GM18511 (cell line): ENCODE data around the gene LRRC3C.
"Not testable (repeated sequence)": the region's sequence is repeated elsewhere in the genome, so short reads cannot be mapped to it uniquely, and the experiment has no call there.

Experiments used
- ATAC-seq: cut with Tn5 transposase; IDR thresholded peaks from one replicate; pipeline ENCODE4 v1.9.1; 2021; ENCODE audit warnings: mild to moderate bottlenecking, moderate library complexity; ENCODE audit not compliant: unreplicated experiment

The LRRC3C gene

DNA sequence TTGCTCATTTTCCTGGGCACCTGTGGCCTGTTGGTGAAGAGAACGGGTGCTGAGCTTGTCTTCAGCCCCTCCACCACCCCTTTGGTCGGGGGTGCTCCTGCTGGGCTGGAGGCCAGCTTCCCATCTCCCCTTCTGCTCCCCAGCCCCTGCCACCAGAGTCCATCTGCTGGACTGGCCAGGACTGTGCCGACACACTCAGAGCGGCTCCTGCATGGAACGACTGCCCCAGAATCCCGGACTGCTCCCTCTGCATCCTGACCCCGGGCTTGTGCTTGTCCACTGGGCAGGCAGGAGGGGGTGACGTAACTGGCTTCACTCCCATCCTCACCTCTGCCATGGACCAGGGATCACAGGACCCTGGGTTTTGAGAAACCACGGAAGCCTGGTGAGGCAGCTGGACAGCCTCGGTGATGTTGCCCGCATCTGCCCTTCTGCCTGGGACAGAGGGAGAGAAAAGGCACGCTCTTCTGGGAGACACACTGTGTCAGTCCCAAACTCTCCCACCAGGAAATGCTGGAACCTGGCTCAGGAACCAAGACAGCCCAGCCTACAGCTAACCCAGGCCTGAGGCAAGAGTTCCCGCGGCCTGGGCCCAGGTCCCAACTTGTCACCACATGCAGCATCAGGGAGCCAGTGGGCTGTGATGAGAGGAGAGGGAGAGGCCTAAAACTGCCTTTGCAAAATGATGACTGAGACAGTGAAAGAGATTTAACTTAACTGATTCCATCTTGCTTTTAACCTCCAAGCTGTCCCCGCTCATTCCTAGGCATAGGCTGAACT, 19.2 kb downstream of the LRRC3C start:
- ATAC-seq: no peak

DNA sequence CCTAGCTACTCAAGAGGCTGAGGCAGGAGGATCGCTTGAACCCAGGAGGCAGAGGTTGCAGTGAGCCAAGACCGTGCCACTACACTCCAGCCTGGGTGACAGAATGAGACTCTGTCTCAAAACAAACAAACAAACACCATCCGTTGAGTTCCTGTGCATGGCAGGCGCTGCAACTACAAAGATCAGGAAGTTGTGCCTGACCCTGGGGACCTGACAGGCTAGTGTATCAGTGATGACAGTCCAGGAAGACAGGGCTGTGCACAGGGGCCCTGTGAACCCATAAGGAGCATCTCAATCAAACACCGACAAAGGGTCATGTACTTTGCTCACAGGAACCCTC, 20.9 kb downstream of the LRRC3C start:
- ATAC-seq: not testable (repeated sequence)

- no peak for ATAC-seq
Measured at GRCh38 chr17:39949028-39949427, 21.5 kb downstream of the LRRC3C start.

DNA sequence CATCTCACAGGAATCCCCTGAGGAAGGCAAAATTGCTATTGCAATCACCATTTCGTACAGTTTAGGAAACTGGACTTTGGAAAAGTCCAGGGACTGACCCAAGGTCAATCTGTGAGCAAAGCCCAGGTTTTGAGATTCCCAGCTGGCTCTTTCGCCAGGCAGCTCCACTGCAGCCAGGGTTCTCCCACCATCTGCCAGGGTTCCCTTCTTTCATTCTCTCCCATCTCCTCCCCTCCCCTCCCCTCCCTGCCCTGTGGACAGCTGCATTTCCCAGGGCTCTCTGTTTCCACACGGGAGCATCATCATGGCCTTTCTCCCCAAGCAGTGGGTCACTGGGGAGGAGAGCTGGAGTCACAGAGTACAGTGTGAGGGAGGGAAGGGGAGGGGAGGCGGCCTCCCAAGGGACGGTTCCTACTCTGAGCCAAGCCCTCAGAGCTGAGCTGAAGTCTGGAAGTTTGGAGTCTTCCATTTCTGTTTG, 23.4 kb downstream of the LRRC3C start:
- ATAC-seq: no peak

GRCh38 chr17:39951924-39952679, 24.6 kb downstream of the LRRC3C start:
- ATAC-seq: no peak

- ATAC-seq: peak; percentile 86
Measured at GRCh38 chr17:39952680-39953470, 25.3 kb downstream of the LRRC3C start.

- ATAC-seq: no peak
Measured at GRCh38 chr17:39953471-39953888, 25.9 kb downstream of the LRRC3C start.

DNA sequence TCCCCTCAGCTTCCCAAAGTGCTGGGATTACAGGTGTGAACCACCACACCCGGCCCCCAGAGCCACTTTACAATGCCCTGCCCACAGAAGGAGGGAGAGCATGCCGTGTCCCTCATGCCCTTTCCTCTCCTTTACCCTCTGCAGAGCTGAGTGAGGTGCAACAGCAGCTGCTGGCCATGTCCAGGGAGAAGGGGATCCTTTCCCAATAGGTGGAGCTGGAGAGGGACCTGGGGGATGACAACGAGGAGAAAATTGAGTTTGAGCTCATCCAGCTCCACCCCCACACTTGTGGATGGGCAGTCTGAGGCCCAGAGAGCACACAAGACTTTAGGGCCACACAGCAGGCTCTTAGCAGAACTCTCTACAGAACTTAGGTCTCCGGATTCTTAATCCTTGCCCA, 27.3 kb downstream of the LRRC3C start:
- no peak for ATAC-seq

DNA sequence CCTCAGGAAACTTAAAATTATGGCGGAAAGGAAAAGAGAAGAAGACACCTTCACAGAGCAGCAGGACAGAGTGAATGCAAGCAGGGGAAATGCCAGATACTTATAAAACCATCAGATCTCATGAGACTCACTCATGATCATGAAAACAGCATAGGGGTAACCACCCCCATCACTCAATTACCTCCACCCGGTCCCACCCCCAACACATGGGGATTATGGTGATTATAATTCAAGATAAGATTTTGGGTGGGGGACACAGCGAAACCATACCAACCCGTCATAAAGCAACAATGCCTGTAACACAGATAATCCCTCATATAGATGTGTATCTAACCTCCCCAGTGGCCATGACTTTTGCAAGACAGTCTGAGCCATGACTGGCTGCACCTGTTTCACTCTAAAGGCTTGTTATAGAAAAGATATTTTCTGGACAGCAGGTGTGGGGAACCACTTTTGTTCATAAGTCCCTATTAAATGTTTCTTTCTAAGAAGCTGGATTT, 28.2 kb downstream of the LRRC3C start:
- ATAC-seq: no peak

GRCh38 chr17:39960524-39961041, 33.1 kb downstream of the LRRC3C start:
- no peak for ATAC-seq

DNA sequence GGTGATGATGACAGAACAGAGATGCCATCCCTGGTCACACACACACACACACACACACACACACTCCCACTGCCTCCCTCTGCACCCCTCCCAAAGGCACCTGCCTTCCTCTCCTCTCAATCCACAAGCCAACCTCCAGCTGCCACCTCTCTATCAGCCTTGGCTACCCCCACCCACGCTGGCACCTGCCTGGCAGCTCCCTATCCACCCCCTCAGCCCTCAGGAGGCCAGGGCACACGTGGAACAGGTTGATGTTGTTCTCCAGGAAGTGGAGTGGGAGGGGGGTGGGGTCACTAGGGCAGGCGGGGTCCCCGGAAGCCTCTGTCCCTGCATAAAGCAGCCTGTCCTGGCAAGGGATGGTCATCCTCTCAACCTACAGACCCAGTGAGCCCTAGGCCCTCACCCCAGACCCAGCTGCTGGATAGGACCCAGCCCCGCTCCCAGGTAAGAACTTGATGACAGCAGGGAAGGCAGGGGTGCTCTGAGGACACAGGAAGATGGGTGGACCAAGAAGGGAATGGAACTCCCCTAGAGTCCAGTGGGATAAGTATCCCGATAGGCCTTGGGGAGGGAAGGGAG, 35.2 kb downstream of the LRRC3C start, which contains the start of gene GSDMA:
Gene GSDMA, plus strand, starts transcription at position 363 of the 579 bp plus-strand sequence. CDS start 2,684 bp downstream, outside the sequence.
- no peak for ATAC-seq

DNA sequence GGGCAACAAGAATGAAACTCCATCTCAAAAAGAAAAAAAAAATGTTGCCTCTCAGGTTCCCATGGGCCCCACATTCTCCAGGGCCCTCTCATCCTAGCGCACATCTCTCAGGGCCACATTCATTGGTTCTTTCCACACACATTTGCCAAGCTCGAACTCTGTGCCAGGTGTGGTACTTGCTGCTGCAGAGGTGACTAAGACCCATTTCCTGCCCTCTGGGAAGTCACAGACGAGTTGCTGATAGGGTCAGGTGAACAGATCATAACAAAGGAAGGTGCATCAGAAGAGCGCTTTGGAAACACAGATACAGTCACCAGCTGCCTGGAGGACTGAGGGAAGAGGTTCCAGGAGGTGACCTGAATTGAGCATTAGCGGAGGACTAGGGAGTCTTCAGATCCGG, 36.3 kb downstream of the LRRC3C start:
- ATAC-seq: no peak

- no peak for ATAC-seq
Measured at GRCh38 chr17:39965017-39965699, 37.6 kb downstream of the LRRC3C start.

DNA sequence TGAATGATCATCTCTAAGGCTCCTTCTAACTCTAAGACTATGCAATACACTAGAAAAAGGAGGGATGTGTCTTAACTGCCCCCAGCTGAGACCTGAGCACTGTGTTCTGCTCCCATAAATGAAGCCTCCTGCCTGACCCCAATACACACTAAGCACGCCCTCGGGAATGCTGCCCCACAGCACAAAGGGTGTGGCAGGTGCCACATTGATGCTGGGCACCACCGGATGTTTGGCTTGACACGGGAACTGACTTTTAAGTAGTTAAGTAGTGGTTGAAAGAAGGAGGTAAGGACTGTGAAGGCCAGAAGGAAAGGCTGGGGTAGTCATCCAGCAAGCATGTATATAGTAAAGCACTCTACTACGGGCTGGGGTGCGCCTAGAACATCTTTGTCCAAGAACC, 39.2 kb downstream of the LRRC3C start:
- no peak for ATAC-seq

DNA sequence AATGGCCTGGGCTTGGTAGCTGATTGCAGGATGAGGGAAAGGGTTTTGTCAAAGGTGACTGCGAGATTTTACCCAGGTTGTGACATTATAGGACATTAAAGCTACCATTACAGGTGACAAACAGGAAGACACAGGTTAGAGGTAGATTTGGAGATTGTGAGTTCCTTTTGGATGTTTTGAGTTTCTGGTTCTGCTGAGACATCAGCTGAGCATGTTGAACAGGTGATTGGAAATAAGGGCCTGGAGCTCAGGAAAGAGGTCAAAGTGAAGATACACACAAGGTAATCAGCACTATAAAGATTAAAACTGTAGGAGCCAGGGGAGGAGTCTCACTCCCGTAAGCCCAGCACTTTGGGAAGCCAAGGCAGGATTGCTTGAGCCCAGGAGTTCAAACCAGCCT, 41.2 kb downstream of the LRRC3C start:
- ATAC-seq: no peak

- no peak for ATAC-seq
Measured at GRCh38 chr17:39969375-39969774, 41.8 kb downstream of the LRRC3C start.

GRCh38 chr17:39970157-39970692, 42.7 kb downstream of the LRRC3C start:
- ATAC-seq: no peak

- no peak for ATAC-seq
Measured at GRCh38 chr17:39971076-39971603, 43.6 kb downstream of the LRRC3C start.

- no peak for ATAC-seq
Measured at GRCh38 chr17:39972271-39972670, 44.7 kb downstream of the LRRC3C start.
